HG02943 (cell line): ENCODE measurements around the gene SMARCA4.

Experiments
- ATAC-seq: cut with Tn5 transposase; IDR thresholded peaks from one replicate; pipeline ENCODE4 v1.9.1; 2021; ENCODE audit warnings: mild to moderate bottlenecking, low read depth, moderate library complexity; ENCODE audit not compliant: unreplicated experiment

The SMARCA4 gene

GRCh38 chr19:11007385-11007784 lies 46.6 kb downstream of the SMARCA4 start:
- no peak for ATAC-seq

- ATAC-seq: no peak
Observed at GRCh38 chr19:11007962-11008532, 47.2 kb downstream of the SMARCA4 start.

GRCh38 chr19:11010041-11010440 lies 49.2 kb downstream of the SMARCA4 start:
- ATAC-seq: no peak

- ATAC-seq: no peak
Observed at GRCh38 chr19:11012507-11012906, 51.7 kb downstream of the SMARCA4 start.

- ATAC-seq: no peak
Observed at GRCh38 chr19:11013771-11014170, 52.9 kb downstream of the SMARCA4 start.

GRCh38 chr19:11014403-11014911 lies 53.6 kb downstream of the SMARCA4 start:
- no peak for ATAC-seq

- ATAC-seq: no peak
Observed at GRCh38 chr19:11016631-11017030, 55.8 kb downstream of the SMARCA4 start.

- no peak for ATAC-seq
Observed at GRCh38 chr19:11017275-11018035, 56.6 kb downstream of the SMARCA4 start.

- ATAC-seq: no peak
Observed at GRCh38 chr19:11018179-11018578, 57.3 kb downstream of the SMARCA4 start.

GRCh38 chr19:11018763-11019162 lies 57.9 kb downstream of the SMARCA4 start:
- ATAC-seq: no peak

GRCh38 chr19:11019262-11019661 lies 58.4 kb downstream of the SMARCA4 start:
- no peak for ATAC-seq

- ATAC-seq: no peak
Observed at GRCh38 chr19:11019824-11020223, 59.0 kb downstream of the SMARCA4 start.

- ATAC-seq: no peak
Observed at GRCh38 chr19:11020423-11020822, 59.6 kb downstream of the SMARCA4 start.

GRCh38 chr19:11020982-11021759 lies 60.3 kb downstream of the SMARCA4 start:
- no peak for ATAC-seq

GRCh38 chr19:11021760-11022144 lies 60.9 kb downstream of the SMARCA4 start:
- no peak for ATAC-seq

GRCh38 chr19:11023016-11023415 lies 62.2 kb downstream of the SMARCA4 start:
- ATAC-seq: no peak

GRCh38 chr19:11023710-11024109 lies 62.9 kb downstream of the SMARCA4 start:
- ATAC-seq: no peak

GRCh38 chr19:11024259-11024658 lies 63.4 kb downstream of the SMARCA4 start:
- ATAC-seq: no peak

- ATAC-seq: no peak
Observed at GRCh38 chr19:11025006-11025405, 64.2 kb downstream of the SMARCA4 start.

- ATAC-seq: no peak
Observed at GRCh38 chr19:11025445-11025844, 64.6 kb downstream of the SMARCA4 start.

GRCh38 chr19:11025997-11026396 lies 65.2 kb downstream of the SMARCA4 start:
- ATAC-seq: no peak
